ENCODE data around the gene AFF1. TPM values are rescaled to one million over a fixed set of nuclear protein-coding genes. Genes with fewer than 3 reads are reported as not detected.
"Not testable (repeated sequence)": the region's sequence is repeated elsewhere in the genome, so short reads cannot be mapped to it uniquely, and the experiment has no call there.

Gene AFF1
- total and polyA plus RNA-seq, 7 donors = 7.2 to 100 (median 61.7) TPM

DNA sequence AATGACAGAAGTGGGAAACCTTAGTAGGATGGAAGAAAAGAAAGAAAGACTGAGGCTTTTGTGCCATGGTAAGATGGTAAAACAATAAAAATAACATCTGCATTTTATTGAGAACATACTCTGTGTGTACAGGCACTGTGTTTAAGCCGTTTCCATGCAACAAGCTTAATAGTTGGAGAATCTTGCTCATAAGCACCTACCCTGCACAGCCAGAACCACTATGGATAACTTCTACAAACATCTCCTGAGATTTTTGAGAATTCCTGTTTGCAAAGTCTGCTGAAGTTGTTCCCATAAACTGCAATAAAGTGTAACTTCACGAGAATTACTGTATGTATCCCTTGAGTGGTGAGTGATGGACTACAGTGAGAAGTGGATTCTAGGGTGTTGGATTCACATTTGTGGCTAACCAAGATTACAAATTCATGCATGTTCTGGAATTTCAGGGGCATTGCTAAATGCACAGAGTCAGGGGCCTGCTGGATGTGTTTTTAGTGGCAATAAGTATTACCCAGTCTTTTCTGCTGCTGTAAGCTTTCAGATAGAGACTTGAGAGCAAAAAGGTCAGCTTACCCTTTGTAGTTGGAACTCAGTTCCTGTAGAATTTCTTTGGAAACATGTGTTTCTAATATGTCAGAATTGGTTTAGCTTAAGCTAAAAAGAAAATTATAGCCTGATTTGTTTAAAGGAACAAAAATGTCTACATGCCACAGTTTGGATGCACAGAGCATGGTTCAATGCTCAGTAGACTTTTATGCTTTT, 132.5 kb downstream of the AFF1 start:
- TF ChIP-seq POLR2A (IDR thresholded peaks at IDR 0.05) (no peak), POLR2AphosphoS5 (IDR thresholded peaks at IDR 0.05) (no peak), EP300 (IDR thresholded peaks at IDR 0.05) (no peak)
- TF ChIP-seq, protein P1, sequence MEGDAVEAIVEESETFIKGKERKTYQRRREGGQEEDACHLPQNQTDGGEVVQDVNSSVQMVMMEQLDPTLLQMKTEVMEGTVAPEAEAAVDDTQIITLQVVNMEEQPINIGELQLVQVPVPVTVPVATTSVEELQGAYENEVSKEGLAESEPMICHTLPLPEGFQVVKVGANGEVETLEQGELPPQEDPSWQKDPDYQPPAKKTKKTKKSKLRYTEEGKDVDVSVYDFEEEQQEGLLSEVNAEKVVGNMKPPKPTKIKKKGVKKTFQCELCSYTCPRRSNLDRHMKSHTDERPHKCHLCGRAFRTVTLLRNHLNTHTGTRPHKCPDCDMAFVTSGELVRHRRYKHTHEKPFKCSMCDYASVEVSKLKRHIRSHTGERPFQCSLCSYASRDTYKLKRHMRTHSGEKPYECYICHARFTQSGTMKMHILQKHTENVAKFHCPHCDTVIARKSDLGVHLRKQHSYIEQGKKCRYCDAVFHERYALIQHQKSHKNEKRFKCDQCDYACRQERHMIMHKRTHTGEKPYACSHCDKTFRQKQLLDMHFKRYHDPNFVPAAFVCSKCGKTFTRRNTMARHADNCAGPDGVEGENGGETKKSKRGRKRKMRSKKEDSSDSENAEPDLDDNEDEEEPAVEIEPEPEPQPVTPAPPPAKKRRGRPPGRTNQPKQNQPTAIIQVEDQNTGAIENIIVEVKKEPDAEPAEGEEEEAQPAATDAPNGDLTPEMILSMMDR (IDR thresholded peaks at IDR 0.05) = no peak
- H3K36me3 ChIP-seq = no peaks in the 10 kb centered on the region
- no peak for DNase-seq
- H3K9me3 ChIP-seq = no peaks in the 10 kb centered on the region
- H3K27me3 ChIP-seq = no peaks in the 10 kb centered on the region
- intact Hi-C loops (cut with DNase I) = loop anchor here (5.0 kb wide), 1 partner anchor 475 kb away; the partner anchor contains the start of gene PTPN13
- H3K27ac ChIP-seq = peak overlapping the region in 3 of 4 donors; percentile 34 to 87 (median 86)
- no peak overlapping the region for H3K4me3 ChIP-seq
- 21 to 64% methylated on average over 2 of the region's 2 CpGs for WGBS, 2 donors
- H3K4me1 ChIP-seq = peaks cover 0 to 69% (median 59%) of the 10 kb centered on the region in 4 donors

DNA sequence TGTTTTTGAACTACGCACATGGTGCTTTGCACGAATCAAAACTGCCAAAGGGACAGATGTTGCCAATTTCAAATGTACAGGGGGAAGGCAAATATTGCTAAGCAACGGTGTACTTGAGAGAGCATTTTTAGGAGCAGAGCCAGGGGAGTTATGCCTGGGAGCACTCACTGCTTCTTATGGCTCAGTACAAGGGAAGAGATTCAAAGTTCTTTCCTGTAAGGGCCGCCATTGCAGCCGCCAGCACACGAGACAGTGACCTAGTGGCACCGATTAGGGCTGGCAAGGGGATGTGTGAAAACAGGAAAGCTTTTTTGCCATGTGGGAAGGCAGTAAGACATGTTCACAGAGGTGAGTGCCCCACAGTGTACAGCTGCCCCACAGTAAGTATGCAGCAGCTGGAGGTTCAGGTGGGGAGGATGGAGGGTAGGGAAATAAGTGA, 133.8 kb downstream of the AFF1 start:
- TF ChIP-seq, protein P1 (IDR thresholded peaks at IDR 0.05) = no peak
- TF ChIP-seq EP300 (IDR thresholded peaks at IDR 0.05) (no peak), POLR2A (IDR thresholded peaks at IDR 0.05) (no peak), POLR2AphosphoS5 (IDR thresholded peaks at IDR 0.05) (peak in 2 of 4 donors; percentile 24 to 50)
- Histone ChIP-seq H3K27ac (peak overlapping the region; percentile 63 to 87 (median 76)), H3K27me3 (no peaks in the 10 kb centered on the region), H3K36me3 (no peaks in the 10 kb centered on the region), H3K4me1 (peaks cover 0 to 75% (median 69%) of the 10 kb centered on the region in 4 donors), H3K9me3 (no peaks in the 10 kb centered on the region), H3K4me3 (peak overlapping the region in 1 of 4 donors; percentile 1)
- intact Hi-C loops (cut with DNase I) = loop anchor here (5.0 kb wide), 1 partner anchor 476 kb away; the partner anchor contains the start of gene PTPN13
- no peak for DNase-seq
- WGBS, 2 donors = 48 to 71% methylated on average over 7 of the region's 7 CpGs

DNA sequence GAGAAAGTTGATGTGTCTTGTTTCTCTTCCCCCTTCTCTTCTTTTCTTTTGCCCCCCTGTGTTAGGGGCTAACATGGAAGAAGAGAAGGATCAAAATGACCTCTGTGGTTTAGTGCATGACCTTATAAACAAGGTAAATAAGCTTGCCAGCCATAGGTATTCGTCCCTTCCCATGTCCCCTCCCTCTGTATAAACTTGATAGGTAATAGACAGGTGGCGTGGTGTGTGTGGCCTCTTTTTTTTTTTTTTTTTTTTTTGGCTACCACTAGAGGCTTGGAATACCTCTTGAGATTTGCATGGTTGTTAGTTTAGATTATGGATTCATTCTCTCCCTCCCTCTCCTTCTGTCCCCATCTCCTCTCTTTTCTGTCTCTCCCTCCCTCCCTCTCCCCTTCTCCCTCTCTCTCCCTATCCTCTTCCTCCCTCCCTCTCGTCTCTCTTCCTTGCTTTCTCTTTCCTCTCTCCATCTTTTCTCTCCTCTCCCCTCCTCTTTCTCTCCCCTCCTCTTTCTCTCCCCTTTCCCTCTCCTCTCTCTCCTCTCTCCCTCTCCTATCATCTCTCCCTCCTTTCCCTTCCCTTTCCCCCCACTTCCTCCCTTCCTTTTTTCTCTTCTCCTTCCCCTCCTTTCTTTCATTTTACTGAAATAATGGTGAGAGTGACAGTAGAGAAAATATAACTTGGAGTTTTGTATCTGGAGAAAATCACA, 134.4 kb downstream of the AFF1 start:
- no peak for DNase-seq
- Histone ChIP-seq H3K4me3 (peak overlapping the region in 1 of 4 donors; percentile 1), H3K9me3 (no peaks in the 10 kb centered on the region), H3K36me3 (no peaks in the 10 kb centered on the region), H3K27me3 (no peaks in the 10 kb centered on the region), H3K4me1 (peaks cover 0 to 78% (median 73%) of the 10 kb centered on the region in 4 donors), H3K27ac (peak overlapping the region; percentile 63 to 87 (median 76))
- TF ChIP-seq, protein P1 (IDR thresholded peaks at IDR 0.05) = no peak
- no peak for TF ChIP-seq POLR2A (IDR thresholded peaks at IDR 0.05)
- intact Hi-C loops (cut with DNase I) = loop anchor here (5.0 kb wide), 1 partner anchor 477 kb away; the partner anchor contains the start of gene PTPN13
- WGBS, 2 donors = 42 to 80% methylated on average over 3 of the region's 3 CpGs

DNA sequence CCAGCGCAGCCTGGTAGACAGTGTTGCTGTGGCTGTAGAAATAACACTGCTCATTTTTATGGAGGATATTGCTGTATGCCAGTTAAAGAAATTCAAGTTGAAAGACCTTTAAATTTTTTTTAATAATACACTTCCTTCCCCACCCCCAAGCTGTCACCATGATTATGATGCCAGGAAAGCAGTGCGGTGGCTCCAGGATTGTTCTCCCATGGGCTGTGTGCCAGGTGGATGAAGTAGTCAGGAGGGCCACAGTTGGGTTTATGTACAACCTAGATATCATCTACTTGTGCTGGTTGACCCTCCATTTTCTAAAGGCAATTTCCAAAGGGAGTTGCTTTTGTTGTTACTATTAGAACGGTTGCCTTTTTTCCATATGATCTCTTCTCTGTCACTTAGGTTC, 136.6 kb downstream of the AFF1 start:
- H3K4me3 ChIP-seq = no peak overlapping the region
- WGBS, 2 donors = 43 to 71% methylated on average over 3 of the region's 3 CpGs
- H3K9me3 ChIP-seq = no peaks in the 10 kb centered on the region
- peak overlapping the region in 3 of 4 donors; percentile 67 to 87 (median 86) for H3K27ac ChIP-seq
- intact Hi-C loops (cut with DNase I) = no loop called here
- TF ChIP-seq EP300 (IDR thresholded peaks at IDR 0.05) (no peak), POLR2A (IDR thresholded peaks at IDR 0.05) (no peak), POLR2AphosphoS5 (IDR thresholded peaks at IDR 0.05) (no peak)
- TF ChIP-seq, protein P1 (IDR thresholded peaks at IDR 0.05) = no peak
- DNase-seq = no peak
- H3K27me3 ChIP-seq = no peaks in the 10 kb centered on the region
- peaks cover 0 to 97% (median 90%) of the 10 kb centered on the region in 4 donors for H3K4me1 ChIP-seq
- no peaks in the 10 kb centered on the region for H3K36me3 ChIP-seq

DNA sequence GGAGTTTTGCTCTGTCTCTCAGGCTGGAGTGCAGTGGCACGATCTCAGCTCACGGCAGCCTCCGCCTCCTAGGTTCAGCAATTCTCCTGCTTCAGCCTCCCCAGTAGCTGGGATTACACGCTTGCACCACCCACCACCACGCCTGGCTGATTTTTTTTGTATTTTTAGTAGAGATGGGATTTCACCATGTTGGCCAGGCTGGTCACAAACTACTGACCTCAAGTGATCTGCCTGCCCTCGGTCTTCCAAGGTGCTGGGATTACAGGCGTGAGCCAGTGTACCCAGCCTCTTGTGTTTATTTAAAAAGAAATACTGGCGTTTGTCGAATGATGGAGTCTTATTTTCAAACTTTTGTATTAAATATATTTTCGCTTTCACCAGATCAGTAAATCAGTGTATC, 137.7 kb downstream of the AFF1 start:
- H3K4me3 ChIP-seq; H3K36me3 ChIP-seq; DNase-seq; H3K27me3 ChIP-seq; intact Hi-C loops (cut with DNase I); H3K9me3 ChIP-seq: not testable (repeated sequence)
- Histone ChIP-seq H3K4me1 (peaks cover 0 to 99% (median 91%) of the 10 kb centered on the region in 4 donors), H3K27ac (peak overlapping the region in 3 of 4 donors; percentile 67 to 87 (median 86))
- WGBS, 2 donors = 77 to 88% methylated on average over 10 of the region's 10 CpGs
